Measurements from ENCODE around the gene ARHGAP4. TPM values are rescaled to one million over a fixed set of nuclear protein-coding genes. Genes with fewer than 3 reads are reported as not detected.

ARHGAP4 gene
- total RNA-seq, 4 donors from 2014 or later = 16.6 to 72.2 (median 36.4) TPM

DNA sequence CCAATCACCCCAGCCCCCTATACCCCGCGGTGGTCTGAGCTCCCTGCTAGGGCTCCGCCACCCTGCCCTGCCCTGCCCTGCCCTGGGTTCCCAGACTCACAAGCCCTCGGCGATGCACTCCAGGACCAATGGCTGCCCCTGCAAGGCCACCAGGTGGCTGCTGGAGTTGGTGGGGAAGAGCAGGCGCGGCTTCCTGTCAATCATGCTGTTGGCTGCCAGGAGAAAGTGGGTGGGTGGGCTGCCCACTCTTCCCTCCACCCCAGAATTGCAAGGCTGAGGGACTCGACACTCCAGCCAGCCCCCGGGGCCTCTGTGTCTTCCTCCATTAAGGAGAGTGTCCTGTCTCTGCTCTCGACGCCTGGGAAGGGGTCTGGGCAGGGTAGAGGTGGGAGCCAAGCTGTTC, 55.8 kb downstream of the ARHGAP4 start:
- ATAC-seq (ENCODE audit: low FRiP score) (no peak), DNase-seq (ENCODE audit: low spot score) (no peak)
- TF ChIP-seq, protein P1, sequence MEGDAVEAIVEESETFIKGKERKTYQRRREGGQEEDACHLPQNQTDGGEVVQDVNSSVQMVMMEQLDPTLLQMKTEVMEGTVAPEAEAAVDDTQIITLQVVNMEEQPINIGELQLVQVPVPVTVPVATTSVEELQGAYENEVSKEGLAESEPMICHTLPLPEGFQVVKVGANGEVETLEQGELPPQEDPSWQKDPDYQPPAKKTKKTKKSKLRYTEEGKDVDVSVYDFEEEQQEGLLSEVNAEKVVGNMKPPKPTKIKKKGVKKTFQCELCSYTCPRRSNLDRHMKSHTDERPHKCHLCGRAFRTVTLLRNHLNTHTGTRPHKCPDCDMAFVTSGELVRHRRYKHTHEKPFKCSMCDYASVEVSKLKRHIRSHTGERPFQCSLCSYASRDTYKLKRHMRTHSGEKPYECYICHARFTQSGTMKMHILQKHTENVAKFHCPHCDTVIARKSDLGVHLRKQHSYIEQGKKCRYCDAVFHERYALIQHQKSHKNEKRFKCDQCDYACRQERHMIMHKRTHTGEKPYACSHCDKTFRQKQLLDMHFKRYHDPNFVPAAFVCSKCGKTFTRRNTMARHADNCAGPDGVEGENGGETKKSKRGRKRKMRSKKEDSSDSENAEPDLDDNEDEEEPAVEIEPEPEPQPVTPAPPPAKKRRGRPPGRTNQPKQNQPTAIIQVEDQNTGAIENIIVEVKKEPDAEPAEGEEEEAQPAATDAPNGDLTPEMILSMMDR (IDR thresholded peaks at IDR 0.05) = no peak

GRCh38 chrX:153869473-153870287, 56.4 kb downstream of the ARHGAP4 start:
- TF ChIP-seq, protein P1 (IDR thresholded peaks at IDR 0.05) = no peak
- DNase-seq (ENCODE audit: low spot score) = no peak

GRCh38 chrX:153868576-153869472, 57.2 kb downstream of the ARHGAP4 start:
- TF ChIP-seq, protein P1 (IDR thresholded peaks at IDR 0.05) = no peak
- no peak for ATAC-seq (ENCODE audit: low FRiP score)
- DNase-seq (ENCODE audit: low spot score) = no peak

More at GRCh38 chrX:153869473-153870287, 56.4 kb downstream of the ARHGAP4 start:
- no peak for ATAC-seq (ENCODE audit: low FRiP score)

- TF ChIP-seq, protein P1 (IDR thresholded peaks at IDR 0.05) = no peak
Measured at GRCh38 chrX:153867671-153868070, 58.4 kb downstream of the ARHGAP4 start.

DNA sequence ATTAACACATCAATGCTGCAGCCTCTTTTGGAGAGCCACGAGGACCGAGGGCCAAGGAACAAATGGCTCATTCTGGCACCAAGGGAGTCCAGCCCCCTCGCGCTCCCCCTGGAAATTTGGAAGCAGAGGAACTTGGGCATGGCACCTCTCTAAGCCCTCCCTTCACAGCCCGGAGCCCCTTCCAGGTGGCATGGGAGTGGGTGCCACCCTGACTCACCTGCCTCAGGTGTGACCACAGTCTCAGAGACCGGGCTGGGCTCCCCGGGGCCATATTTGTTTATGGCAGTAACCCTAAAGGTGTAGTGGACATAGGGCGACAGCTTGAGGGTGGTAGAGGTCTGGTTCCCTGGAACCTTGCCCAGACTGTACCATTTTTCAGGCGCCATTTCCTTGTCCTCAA, 58.9 kb downstream of the ARHGAP4 start:
- DNase-seq (ENCODE audit: low spot score) = no peak
- no peak for ATAC-seq (ENCODE audit: low FRiP score)
- TF ChIP-seq, protein P1 (IDR thresholded peaks at IDR 0.05) = no peak

More at GRCh38 chrX:153867671-153868070, 58.4 kb downstream of the ARHGAP4 start:
- no peak for DNase-seq (ENCODE audit: low spot score)
- no peak for ATAC-seq (ENCODE audit: low FRiP score)

GRCh38 chrX:153866302-153867019, 59.6 kb downstream of the ARHGAP4 start:
- DNase-seq (ENCODE audit: low spot score) = no peak
- ATAC-seq (ENCODE audit: low FRiP score) = no peak

More at GRCh38 chrX:153866302-153867019, 59.6 kb downstream of the ARHGAP4 start:
- TF ChIP-seq, protein P1 (IDR thresholded peaks at IDR 0.05) = no peak
